Stimulated activated CD4-positive, alpha-beta T cell treated with anti-CD3 and anti-CD28 coated beads, Interleukin-4, amount 100 ng/mL, for 24 hours (primary cell): ENCODE data around the gene POTEI.
"Not testable (repeated sequence)": the region's sequence is repeated elsewhere in the genome, so short reads cannot be mapped to it uniquely, and the experiment has no call there.

Source experiments
- DNase-seq: peaks from one replicate; pipeline ENCODE4 v3.0.0-alpha.2; 2020

POTEI gene

DNA sequence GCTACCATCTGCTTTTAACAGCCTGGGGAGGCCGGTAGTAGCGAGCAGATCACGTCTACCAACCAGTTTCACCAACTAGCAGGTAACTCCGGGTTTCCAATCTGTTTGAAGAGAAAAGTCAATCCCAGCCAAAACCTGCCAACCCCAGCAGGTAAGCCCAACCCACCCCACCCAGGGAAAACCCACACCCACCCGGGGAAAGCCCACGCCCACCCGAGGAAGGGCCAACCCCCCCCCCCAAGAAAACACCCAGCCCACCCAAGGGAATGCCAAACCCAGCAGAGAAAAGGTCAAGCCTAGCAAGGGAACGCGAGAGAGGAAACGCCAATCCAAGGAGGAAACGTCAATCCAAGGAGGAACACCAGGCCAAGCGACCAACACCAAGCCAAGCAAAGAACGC is at the start of gene POTEI:
POTEI (minus strand) TSS at position 101 of the 400 bp plus-strand sequence; CDS start at position 8, 93 bp downstream.
- not testable (repeated sequence) for DNase-seq

DNA sequence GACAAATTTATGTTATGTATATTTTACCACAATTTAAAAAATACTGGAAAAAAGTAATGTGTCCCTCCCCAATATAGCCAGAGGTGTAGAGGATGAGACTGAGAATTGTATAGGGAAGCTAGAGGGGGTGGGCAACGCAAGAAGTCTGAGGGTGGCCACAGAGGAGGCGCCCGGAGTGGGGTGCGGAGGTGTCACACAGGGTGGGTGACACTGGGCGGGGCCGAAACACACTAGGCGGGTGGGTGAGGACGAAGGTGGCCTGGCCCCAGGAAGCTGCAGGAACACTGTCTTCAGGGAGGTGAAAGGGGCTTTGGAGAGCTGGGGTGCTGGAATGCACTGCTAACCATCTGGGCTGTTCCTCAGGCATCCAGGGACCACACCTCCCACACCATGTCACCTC is 47.3 kb upstream of the POTEI start:
- DNase-seq, result not testable (repeated sequence)

DNA sequence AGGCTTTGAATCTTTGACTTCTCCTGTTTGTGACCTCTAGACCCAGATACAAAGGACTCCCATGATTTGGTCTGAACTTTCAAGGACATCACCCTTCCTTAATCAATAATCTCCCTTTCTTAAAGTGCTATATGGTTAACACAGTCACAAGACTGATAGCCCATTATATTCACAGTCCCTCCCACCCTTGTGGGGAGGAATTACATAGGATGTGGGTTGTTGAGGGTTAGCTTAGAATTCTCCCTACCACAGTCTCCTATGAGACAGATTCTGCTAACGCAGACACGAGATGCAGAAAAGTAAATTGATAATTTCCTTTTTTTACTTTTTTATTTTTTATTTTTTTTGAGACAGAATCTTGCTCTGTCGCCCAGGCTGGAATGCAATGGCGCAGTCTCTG is 45.0 kb upstream of the POTEI start:
- DNase-seq, result not testable (repeated sequence)

DNA sequence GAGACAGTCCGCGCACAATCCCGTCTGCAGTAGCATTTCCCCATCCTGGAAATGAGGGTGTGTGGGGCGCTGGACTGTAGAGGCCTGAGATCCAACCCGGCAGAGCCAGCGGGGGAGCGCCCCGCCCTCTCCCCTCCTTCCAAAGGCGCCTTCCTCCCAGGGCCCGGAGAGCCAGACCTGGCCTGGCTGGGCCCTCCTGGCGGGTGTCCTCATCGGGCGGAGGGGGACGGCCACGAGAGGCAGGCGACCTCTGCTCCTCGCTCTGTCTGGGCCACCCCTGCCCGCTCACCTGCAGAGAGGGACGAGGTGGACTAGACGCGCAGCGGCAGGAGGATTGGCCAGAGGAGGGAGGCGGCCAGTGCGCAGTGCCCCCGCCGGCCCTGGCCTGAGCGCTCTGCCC is 40.3 kb upstream of the POTEI start:
- DNase-seq, result not testable (repeated sequence)

DNA sequence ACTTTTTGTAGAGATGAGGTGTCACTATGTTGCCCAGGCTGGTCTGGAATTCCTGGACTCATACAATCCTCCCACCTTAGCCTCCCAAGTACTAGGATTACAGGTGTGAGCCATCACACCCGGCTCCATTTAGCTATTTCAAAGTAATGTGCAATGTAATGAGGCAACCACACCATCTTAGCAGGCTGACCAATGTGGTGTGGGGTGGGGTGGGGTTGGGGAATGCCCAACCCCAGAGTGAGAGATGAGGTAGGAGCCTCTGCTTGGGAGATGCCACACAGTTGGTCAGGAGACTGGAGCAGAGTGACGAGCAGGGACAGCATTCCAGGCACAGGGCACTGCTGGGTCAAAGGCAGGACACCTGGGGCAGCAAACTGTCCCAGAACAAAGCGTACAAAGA is 39.3 kb upstream of the POTEI start:
- DNase-seq, result not testable (repeated sequence)

DNA sequence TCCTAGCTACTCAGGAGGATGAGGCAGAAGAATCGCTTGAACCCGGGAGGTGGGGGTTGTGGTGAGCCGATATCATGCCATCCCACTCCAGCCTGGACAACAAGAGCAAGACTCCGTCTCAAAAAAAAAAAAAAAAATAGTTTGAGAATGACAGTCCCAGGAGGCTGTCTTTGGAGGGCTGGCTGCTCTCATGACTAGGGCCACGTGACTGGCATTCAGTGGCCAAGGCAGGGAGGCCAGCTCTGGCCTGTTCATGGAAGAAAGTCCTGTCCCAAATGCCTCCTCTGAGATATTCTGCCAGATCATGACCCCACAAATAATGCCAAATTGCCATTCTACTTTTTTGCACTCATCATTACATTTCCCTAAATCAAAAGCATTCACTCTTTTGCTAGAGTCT is 35.9 kb upstream of the POTEI start:
- not testable (repeated sequence) for DNase-seq

DNA sequence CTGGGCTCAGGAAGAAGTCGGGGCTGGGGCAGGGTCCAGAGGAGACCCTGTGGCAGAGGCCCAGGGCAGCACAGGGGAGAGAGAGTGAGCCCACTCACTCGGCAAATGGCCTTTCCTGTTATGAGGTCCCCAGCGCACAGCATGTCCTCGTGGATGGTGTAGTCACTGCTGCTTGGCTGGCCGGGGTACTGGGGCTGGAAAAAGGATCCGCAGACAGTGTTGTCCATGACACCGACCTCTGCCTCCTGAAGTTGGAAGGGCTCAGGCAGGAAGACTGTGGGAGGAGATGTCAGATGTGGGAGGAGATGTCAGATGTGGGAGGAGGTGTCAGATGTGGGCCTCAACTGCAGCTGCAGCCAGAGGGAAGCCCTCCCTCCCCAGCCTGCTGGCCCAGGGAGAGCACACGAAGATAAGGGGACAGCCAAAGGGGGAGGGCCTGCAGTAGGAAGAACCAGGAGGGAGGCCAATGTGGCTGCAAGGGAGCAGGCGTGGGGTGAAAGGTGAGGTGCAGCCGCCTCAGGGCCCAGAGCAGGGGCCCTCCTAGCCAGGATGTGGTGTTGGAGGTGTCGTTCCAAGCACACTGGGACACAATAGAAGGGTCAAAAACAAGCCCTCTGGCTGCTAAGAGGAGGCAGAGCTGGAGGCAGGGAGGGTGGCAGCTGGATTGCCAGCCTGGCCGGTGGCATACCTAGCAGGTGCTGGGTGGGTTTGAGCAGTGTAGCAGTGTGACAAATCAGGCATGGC is 34.8 kb upstream of the POTEI start:
- not testable (repeated sequence) for DNase-seq

DNA sequence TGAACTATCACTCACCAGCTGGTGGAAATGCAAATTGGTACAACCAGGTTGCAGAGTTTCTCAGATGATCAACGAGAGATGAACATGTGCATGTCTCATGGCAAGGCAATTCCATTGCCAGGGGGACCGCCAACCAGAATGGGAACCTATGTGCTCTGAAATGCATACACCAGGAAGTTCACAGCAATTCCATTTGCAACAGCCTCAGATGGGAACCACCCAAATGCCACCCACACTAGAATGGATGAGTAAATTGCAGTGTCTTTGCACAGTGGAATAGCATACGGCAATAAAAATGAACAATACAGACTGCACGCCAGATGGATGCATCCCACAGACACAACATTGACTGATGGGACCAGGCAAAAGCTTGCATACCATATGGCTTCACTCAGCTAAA is 33.7 kb upstream of the POTEI start:
- DNase-seq, result not testable (repeated sequence)

DNA sequence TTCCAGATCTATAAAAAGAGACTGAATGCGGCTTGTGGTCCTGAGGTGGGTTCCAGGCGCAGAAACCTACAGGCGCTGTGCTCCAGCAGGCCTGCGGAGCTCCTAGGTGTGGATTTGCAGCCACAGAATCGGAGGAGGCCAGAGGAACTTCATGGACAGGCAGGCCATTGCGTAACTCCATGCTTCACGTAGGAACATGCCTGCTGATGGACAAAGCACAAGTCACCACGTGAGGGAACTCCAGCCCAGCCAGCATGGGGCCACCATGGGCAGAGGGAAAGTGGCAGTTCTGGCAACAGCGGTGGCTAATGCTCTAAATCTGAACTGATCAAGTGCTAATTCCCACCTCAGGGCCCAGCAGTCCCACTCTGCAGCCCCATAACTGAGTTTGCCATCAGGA is 29.1 kb upstream of the POTEI start:
- DNase-seq, result not testable (repeated sequence)

DNA sequence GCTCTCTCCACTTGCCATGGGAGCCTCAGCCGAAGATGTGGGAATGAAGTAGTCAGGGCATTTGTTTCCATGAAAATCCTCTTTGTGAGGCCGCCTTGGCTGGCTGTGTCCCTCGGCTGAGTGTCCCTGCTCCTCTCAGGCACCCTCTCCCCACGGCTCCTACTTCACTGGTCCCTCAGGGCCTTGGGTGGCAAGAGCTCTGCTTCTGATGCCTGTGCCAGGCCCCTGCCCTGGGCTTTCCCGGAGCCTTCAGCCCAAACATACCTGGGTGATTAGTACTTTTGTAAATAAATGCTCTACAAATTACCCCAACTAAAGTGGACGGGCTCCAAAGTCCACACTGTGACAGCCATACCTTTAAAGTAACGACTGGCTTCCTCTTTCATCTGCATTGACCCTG is 27.5 kb upstream of the POTEI start:
- not testable (repeated sequence) for DNase-seq

DNA sequence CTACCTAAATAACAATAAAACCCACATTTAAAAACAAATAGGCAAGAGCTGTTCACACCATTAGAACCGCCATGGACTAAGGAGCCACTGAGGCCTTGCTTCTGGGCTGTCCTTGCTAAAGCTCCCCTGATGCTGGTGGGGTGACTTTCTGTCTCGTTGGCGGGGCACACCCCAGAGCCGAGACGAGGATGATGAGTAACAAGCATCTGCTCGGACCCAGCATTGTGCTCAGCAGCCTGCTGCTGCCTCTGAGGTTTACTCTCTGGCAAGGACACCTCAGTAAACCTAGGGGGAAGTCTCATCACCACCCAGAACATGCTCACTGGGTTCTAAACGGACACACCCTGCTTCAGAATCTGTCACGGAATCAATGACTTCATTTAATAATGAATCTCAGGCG is 22.5 kb upstream of the POTEI start:
- DNase-seq, result not testable (repeated sequence)

DNA sequence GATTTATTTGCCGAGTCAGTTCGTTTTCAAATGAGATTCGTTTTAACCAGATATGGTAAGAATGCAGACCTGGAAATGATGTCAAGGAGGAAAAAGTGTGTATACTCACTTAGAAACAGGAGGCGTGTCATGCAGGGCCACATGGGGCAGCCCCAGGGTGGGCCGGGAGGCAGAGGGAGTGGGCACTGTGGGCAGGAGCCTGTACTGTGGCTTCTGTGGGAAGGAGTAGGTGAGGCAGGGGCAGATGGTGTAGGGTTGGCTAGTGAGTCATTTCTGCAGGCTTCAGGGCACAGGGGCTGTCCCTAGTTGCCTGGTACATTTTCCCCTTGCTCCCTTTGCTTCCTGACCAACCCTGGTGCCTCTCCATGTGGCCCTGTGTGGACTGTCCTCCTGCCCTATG is 22.1 kb upstream of the POTEI start:
- DNase-seq, result not testable (repeated sequence)

DNA sequence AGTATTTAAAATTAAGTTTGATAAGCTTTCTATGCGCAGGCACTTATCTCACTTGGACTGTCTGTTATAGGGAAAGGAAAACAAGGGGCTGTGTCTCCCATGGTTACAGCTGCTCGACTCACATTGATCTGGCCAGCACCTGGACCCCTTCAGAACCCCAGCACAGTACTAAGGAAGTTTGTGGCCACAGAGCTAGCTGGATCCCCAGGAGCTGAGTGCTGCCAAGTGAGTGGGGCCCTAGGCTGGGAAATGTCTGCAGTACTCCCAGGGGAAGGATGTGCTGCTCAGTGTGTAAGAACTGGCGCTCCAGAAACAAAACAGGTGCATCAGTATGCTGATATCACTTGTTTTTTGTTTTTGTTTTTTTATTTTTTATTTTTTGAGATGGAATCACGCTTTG is 21.1 kb upstream of the POTEI start:
- not testable (repeated sequence) for DNase-seq

DNA sequence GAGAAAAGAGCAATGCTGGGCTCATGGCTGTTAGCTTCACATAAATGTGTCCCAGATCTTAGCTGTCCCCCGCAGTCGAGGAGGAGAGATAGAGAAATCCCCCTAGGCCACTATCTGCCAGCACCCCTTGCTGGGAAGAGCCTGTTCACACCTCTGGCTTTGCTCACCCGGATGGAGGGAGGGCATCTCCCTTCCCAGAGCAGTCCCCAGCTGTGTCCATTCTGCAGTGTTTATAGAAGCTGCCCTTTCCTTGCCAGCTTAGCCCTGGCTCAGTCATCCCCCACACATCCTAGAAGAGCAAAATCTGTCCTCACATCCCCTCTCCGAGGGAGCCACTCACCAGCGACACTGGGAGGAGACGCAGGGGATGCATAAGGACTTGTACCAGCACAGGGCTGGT is 20.4 kb upstream of the POTEI start:
- DNase-seq, result not testable (repeated sequence)

DNA sequence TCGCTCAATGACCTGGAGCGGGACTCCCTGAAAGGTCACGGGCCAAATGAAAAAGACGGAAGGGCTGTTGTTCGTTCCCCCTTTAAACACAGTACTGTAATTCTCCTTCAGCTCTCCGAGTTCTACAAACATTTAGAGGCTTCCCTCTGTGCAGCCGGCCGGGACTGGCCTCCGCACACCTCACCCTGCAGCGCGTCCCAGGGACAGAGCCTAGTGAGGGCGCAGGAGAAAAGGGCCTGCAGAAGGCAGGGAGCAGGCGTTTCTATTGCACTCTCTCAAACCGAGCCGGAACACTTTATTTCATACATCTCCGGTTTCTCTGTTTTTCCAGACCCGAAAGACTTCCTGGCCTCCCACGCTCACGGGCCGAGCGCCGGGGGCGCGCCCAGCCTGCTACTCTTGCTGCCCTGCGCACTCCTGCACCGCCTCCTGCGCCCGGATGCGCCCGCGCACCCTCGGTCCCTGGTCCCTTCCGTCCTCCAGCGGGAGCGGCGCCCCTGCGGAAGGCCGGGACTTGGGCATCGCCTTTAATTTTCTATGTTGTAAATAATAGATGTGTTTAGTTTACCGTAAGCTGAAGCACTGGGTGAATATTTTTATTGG is 18.3 kb upstream of the POTEI start:
- DNase-seq, result not testable (repeated sequence)

DNA sequence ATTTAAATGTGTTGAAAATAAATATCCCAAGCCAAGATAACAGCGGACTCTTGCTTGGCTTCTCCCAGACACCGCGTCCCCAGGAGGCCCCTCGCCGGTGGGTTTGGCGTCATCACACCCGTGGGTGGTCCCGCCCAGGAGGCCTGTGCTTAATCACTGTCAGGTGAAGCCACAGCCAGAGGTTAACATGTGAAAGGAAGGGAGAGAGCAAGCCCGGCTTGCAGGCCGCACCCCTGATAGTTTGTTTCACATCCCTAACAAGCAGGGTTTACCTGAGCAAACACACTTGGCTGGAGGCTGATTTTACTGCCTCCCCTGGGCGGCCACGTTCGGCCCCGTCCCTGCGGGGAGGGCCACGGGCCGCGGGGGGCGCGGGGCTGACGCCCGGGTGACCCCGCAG is 13.3 kb upstream of the POTEI start:
- DNase-seq, result not testable (repeated sequence)

DNA sequence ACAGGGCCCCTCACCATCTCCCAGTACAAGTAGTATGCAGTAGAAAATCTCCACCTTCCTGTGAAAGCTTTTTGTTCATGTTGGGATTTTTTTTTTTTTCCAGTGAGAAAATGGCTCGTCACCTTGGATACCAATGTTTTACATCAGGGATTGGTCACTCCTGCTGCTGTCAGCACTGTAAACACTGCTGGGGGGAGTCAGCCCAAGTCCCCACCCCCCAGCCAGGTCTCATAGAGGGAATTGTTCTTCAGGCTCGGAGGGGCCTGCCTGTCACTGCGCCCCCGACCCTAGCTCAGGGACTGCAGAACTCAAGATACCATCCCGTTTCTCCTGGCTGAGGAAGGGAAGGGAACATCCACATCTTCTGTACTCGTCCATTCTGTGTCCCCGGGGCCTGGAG is 11.9 kb upstream of the POTEI start, which contains the start of gene CFC1B:
CFC1B (plus strand) TSS at position 231 of the 400 bp plus-strand sequence. CDS start 263 bp downstream, outside the sequence.
- DNase-seq, result not testable (repeated sequence)

DNA sequence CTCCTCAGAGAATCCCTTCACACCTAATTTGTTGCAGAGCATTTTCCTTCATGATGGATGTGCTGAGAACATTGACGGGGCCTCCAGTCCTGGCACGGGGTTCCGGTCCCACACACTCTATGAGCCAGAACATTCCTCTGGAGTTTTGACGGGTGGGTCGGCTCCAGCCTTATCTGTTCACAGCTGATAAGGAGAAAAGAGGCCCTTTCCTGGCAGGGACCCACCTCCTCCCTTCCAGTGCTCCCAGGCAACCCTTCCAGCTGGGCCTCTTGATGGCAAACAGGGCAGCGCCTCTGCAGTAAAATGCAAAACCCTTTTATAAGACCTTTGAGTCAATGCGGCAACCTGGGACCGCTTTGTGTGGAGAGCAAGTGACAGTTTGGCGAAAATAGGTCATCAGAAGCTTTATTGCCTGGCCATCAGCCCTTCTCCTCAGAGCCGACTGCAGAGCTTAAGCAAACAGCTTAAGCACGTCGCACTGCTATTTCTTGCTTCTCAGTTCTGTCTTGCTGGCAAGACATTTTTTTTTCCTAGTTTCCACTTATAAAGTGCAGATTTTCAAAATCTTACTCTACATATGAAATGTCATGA is 9.5 kb upstream of the POTEI start:
- not testable (repeated sequence) for DNase-seq

DNA sequence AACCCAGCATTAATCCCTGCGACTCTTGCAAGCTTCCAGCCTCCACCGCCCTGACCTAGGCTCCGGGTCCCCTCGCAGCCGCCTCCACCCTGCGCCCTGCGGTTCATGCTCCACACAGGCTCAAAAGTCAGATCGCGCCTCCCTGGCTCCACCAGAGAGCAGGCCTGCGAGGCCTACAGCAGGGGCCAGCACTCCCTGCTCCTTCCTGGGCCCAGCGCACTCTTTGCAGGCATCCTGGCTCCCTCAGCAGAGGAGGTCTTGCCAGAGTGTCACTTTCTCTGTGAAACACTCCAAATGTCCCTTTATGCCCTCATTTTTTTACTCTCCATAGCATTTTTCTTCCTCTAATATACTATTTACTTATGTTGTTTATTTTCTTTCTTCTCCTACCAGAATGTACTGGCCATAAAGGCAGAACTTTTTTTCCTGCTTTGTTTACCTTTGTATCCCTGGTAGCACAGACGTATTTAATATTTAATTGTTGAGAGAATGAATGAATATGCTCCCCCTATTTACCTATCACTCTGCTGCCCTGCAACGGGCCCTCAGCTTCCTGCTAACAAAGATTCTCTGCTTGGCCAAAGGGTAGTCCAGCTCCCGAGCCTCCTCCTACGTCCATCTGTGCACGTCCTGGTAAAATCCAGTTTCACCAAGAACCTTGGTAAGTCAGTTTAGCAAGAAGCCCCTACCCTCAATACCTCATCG is 2.8 kb upstream of the POTEI start:
- DNase-seq, result not testable (repeated sequence)

DNA sequence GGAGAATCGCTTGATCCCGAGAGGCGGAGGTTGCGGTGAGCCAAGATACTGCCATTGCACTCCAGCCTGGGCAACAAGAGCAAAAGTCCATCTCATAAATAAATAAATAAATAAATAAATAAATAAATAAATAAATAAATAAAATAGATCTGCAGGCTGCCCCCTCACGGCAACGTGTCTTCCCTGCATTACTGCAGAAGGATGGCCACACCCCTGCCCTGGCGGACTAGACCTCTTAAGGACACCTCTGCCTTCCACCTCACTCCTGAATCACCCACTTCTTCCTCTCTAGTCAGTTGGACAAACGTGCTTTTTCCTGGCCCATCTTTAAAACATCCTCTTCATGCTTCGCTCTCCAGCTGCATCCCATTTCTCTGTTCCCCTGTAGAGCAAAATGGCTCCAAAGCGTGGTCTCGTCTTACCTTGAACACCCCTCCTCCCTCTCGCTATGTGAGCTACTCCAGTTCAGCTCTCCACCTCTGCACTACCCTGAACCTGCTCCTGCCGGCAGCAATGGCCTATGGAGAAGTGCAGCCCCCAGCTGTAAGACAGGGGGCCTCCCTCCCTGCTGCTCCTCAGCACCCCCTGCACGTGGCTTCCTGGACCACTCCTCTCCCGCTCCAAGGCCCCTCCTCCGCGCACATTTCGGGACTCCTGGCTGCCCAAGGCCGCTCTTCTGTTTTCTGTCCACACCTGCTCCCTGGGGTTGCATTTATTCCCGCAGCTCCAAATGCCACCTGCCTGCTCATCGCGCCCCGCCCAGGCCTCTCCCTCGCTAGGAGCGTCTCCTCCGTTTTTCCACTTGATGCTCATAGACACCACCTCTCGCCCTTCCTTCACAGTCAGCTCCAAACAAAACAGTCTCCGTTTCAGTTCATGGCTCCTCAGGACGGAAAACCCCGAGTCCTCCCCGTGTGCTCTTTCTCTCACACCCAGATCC is 1.9 kb upstream of the POTEI start:
- DNase-seq, result not testable (repeated sequence)

DNA sequence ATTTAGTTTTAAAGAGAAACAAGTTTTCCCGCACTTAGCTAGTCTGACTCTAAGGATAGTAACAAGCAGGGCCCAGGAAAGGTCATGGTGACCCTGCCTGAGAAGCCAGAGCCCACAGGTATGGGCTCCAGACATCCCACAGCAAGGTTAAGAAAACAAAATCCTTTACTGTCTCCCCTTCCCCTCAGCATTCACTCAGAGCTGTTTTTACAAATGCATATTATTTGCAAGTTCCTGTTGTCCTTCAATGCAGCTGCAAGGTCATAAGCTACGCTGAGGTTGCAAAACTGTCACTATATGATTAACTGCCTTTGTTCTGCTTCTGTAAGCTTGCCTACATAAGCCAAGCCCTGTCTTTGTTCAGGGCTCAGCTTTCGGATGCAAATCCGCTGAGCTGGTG is 18.1 kb downstream of the POTEI start:
- not testable (repeated sequence) for DNase-seq

DNA sequence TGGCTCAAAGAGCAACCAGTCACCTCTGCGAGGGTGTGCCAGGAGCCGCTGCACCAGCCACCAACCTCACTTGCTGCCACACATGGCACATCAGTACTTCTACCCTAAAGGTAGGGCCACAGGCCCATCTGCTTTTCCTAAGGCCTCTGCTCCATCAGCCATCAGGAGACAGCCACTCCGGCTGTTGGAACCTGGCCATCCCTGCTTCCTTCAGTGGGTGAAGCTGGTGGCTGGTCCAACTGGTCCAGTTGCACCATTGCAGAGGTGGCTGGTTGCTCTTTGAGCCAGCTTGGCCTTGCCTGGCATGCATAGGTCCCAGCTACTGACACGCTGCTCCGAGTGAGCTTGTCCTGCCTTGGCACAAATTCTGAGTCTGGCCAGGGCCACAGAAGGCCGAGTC is 53.7 kb downstream of the POTEI start:
- DNase-seq, result not testable (repeated sequence)
